Amygdala (tissue), 56 donors: ENCODE results near the gene KL.

Source experiments
- DNase-seq, 56 donors: peaks; one replicate each; lab custom pipeline; 2025; lab: John Stamatoyannopoulos, UW

Gene KL

DNA sequence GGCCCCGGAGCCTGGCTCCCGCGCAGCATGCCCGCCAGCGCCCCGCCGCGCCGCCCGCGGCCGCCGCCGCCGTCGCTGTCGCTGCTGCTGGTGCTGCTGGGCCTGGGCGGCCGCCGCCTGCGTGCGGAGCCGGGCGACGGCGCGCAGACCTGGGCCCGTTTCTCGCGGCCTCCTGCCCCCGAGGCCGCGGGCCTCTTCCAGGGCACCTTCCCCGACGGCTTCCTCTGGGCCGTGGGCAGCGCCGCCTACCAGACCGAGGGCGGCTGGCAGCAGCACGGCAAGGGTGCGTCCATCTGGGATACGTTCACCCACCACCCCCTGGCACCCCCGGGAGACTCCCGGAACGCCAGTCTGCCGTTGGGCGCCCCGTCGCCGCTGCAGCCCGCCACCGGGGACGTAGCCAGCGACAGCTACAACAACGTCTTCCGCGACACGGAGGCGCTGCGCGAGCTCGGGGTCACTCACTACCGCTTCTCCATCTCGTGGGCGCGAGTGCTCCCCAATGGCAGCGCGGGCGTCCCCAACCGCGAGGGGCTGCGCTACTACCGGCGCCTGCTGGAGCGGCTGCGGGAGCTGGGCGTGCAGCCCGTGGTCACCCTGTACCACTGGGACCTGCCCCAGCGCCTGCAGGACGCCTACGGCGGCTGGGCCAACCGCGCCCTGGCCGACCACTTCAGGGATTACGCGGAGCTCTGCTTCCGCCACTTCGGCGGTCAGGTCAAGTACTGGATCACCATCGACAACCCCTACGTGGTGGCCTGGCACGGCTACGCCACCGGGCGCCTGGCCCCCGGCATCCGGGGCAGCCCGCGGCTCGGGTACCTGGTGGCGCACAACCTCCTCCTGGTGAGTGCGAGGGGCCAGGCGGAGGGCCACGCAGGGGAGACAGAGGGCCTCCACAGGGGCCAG lies at the start of gene KL:
Gene KL, plus strand, starts transcription at position 10 of the 909 bp plus-strand sequence. Its CDS starts 18 bp downstream, at position 28.
- no peak for DNase-seq

DNA sequence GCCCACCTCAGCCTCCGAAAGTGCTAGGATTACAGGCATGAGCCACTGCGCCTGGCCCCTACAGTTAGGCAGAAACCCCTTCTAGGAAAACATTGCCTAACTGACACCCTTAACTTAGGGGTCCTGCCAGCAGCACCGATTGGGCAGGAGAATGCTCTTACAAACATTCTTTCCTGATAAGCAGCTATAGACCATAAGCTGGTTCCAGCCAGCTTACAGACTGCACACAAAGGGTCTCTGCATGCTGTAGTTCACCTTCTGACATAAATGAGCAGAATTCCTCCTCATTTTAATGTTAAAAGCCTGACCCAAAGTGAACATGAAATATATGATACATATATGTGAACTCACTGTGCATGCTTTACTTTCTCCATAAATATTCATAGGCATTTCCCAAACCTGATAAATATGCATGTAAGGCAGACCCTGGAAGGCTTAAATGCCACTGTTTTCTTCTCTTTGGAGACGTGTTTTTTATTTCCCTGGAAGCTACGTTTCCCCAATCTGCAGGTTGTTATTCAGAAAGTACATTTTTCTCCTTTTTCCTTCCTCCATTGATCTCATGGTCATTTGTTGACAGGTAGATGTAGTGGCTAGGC lies 48.5 kb upstream of the KL start:
- no peak for DNase-seq

DNA sequence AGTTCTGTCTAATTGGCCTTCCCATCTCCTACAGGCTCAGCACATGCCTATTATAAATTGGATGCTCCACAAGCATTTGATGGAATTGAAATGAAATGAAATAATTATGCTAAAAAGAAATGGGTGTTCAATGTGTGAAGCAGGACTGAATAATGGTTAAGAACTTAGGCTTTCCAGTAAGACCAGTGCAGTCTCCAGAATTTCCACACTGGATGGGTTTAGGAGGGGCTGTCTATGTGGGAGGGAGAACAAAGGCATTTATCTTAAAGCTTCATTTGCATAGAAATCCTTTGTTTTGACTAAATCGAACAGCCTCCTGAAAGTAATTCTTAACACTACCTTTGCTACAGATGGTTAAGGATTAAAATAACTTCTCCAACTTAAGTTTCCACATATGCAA lies 47.9 kb upstream of the KL start:
- no peak for DNase-seq

DNA sequence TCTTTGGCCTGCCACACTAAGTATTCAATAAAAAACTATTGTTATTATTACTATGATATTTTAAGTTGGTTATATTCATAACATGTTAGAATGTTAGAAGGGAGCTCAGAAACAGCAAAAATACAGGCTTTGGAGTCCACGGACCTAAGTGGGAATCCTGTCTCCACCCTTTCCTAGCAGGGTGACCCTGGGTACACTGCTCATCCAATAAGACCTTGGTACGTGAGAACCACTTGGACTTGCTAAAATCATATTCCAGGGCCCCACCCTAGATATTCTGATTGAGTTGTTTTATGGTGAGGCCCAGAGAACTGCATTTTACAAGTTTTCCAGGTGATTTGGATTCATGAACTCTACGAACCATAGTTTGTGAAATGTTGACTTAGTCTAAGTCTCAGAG lies 47.4 kb upstream of the KL start:
- no peak for DNase-seq

DNA sequence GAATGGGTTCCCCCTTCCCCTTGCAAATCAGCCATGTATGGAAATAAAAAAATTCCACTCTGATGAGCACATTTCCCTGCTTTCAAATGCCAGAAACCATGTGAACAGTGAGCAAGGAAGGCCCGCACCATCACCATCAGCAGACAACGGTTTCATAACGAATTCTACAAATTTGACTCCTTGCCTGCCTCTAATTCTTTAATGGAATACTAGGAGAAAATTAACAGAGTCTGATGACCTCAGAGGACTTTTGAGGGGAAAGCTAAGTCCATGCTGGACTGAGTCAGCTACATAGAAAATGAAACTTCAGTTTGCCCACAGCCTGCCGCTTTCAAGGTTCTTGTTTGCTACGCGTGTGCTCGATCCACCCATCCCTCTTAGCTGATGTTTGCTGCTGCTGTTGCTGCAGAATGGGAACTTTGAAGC lies 46.7 kb upstream of the KL start:
- peak in 1 of 56 donors; percentile 1 for DNase-seq

DNA sequence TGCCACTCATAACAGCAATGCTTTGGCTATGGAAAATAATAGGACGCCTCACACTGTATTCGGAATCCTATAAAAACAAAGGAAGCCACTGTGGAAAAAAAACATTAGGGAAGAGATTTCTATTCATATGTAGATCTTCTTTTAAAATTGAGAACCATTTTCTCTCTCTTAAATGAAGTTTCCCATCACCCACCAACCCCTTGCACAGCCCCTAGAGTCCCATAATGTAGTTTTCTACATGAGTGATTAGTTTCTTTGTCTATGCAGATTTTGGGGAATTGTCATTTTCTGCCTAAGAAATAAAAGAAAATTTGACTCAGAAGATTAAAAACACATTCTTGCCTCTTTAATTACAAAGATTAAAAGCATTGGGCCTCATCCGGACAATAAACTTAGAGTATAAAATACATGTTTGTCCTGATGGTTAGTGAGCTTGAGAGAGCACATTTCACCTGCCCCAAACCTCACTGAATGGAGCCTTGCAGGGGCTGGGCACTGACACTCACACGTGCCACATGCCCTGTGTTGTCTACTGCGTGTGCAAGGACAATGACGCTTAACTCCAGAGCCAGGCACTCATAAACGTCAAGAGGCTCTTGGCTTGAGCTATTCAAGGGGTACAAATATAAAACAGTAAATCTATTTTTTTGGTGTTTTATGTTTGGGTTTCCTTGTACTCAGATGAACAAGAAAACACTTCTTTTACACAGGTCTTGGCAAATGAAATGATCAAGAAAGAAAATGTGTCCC lies 40.0 kb upstream of the KL start:
- DNase-seq: no peak

DNA sequence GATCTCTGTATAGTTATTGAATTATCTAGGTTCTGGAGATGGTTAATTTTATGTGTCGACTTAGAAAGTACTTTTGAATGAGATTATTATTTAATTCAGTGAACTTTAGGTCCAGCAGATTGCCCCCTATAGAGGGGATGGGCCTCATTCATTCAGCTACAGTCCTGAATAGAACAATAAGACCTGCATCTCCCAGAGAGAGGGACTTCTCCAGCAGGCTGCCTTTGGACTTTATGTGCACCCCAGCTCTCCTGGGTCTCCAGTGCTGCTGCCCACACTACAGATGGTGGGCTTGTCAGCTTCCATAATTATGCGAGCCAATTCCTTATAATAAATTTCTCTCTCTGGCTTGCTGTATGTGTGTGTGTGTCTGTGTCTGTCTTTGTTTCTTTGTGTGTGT lies 39.3 kb upstream of the KL start:
- no peak for DNase-seq

DNA sequence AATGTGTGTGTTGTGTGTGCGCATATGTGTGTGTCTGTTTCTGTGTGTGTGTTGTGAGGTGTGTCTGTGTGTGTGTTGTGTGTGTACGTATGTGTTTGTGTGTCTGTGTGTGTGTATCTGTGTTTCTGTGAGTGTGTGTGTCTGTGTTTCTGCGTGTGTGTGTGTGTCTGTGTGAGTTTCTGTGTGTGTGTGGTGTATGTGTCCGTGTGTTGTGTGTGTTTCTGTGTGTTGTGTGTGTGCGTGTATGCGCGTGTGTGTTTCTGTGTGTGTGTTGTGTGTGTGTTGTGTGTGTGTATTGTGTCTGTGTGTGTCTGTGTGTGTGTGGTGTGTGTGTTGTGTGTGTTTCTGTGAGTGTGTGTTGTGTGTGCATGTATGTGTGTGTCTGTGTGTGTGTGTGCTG lies 38.9 kb upstream of the KL start:
- DNase-seq: no peak

DNA sequence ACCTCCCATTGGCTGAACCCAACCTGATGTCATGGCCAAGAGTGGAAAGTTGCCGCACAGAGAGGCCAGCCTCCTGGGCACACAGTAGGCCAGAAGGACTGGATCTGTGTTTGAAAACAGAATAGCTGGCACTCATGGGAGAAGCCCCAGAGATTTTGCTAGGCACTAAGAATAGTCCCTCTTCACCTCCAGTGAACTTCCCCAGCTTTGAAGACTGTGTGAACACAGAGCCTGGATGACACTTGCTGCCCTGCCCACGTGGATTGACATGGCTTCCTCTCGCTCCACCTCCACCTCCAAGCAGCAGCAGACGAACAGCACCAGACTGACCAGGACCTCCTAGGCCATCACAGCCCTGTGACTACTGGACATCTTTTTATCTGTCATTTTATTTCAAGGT lies 37.9 kb upstream of the KL start:
- no peak for DNase-seq

DNA sequence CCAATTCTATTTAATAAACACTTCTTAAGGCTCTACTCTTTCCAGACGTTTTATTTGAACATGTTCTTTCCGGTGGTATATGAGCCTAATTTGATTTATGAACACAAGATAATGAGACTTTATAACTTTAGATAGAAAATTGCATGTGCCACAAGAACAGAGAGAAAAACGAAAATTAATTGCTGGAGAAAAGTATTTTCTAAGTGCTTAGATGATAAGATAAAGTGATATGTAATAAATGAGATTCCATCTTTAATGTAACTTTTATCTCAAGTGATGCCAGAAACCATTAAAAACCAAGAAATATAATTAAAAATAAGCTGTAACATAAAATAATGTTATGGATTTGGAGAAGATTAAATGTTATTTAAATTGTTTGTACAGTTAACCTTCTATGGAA lies 33.2 kb upstream of the KL start:
- DNase-seq: no peak

DNA sequence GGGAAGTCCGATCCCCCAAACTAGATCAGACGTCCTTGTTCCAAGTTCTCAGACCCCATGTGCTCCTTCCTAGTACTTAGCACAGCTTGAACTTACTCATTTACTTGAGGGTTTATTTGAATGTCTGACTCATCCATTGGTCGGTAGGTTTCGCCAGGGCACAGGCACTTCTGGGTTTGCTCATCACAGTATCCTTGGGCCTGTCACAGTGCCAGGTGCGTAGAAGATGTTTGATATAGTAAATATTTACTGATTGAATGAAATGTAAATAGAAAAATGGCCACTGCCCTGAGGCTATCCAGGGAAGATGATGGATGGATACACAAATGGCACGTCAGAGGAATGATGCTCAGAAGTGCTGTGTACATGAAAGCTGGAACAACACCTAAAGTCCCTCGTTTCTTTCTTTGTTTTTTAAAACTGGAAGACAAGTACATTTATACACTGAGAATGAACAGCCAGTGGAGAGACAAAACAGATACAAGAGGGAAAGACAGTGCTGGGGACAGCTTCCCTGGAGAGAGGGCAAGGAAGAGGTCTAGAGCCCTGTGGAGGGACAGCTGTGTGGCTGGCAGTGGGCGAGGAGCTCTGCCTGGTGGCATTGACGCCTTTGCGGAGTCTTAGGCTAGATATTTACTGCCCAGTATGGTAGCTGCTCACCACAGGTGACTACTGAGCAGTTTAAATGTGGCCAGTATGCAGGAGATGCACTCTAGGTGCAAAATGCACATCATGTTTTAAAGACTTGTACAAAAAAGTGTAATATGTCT lies 31.2 kb upstream of the KL start:
- no peak for DNase-seq

DNA sequence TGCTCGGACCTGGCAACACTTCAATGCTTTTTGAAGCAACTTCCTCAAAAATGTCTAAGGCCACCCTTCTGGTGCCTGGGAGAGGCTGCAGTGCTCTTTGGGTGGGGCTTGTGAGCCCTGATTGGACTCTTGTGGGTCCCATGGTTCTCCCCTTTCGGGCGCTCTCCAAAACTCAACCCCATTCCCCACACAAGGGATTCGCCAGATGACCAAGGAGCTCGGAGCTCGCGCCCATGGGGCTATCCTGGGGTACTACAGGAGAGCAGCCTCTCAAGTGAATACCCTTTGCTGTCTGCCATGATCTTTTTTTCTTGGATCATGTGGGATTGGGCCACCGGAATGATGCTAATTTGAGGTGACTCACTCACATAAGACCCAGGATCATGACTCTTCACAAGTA lies 29.7 kb upstream of the KL start:
- no peak for DNase-seq

DNA sequence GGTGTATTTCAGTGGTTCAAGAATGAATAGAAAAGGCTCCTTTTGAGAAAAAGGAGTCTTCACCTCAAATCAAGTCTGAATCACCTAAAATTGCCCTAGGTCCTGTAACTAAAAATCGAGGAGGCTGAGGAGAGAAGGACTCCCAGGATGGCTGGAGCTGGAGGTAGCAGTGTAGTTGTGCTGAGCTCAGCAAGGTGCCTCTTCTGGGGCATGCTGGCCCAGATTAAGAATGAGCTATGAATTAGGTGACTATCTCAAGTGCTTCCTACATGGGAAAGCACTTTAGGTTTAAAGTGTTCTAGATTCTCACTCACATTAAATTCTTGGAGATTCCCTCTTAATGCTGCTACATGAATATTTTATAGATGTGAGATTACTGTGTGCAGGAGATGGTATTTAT lies 28.8 kb upstream of the KL start:
- no peak for DNase-seq

DNA sequence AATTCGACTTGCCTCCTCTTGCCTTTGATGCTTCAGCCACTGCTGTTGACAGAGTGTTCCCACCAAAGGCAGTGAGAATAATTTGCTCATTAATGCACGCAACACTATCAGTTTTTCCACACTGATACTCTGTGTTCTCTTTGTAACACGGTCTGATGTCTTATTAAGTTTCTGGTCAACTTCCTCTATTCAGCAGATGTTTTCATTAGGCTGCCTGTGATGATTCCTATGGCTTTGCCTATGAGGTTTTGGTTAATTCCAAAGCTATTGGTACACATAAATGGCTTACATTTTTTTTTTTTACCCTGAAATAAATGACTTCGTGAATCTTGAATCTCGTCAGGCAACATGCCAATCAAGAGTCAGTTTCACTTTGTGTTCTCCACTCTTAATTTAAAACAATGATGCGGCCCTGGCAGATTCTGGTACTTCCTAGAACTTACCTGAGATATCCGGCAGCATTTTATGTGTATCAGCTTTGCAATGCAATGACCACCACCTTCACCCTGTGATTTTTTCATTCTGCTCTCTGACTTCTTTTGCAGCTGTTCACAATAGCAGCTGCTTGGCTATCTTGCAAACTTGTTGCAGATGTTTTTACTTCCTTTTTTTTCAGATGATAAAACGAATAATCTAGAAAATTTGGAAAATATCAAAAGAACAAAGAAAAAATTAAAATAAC lies 27.5 kb upstream of the KL start:
- no peak for DNase-seq

DNA sequence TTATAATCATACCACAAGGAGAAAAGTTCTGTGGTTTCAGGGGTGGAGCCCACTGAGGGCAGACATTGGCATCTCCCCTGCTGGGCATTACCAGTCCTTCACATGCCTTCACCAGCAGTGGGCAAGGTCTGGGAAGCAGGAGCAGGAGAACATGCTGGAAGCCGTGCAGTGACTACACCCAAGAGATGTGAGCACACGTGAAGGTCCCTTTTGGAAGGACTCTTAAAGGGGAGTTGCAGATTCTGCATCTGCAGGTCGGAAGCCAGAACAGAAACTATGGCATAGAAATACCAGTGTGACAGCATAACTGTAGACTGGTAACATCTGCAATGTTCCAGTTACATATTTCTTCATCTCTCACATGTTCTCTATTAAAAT lies 26.9 kb upstream of the KL start:
- DNase-seq: no peak

DNA sequence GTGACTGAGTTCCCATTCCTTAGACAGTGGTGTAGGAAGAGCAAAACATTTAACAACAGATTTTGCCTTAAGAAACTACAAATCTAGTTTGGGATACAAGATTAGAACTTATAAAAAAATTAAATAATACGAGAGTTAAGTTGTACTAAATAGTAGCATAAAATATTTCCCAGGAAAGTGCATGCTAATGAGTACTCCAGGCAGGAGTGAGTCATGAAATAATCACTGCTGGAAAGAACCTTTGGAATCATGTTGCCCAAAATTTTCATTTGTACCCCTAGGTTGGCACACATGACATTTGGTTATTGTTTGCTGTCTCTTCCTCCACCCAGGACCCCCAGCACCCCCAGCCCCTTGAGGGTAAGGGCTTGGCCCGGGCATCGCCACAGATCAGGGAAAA lies 26.3 kb upstream of the KL start:
- no peak for DNase-seq

DNA sequence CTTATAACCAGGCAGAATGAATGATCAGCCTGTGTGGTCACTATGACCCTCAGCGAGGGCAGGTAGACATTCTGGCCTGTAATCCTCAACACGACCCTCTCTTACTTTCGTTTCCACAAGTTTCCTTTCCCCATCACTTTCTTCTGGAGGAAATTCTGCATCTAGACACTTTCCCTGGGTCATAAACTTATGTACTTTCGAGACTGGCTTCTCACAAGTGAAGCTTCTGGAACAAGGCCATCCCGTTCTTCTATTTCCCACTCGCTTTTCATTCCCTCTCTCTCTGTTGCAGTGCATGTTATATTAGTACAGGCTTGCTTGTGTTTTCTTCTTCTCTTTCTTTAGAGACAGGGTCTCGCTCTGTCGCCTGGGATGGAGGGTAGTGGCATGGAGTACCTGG lies 23.1 kb upstream of the KL start:
- no peak for DNase-seq

DNA sequence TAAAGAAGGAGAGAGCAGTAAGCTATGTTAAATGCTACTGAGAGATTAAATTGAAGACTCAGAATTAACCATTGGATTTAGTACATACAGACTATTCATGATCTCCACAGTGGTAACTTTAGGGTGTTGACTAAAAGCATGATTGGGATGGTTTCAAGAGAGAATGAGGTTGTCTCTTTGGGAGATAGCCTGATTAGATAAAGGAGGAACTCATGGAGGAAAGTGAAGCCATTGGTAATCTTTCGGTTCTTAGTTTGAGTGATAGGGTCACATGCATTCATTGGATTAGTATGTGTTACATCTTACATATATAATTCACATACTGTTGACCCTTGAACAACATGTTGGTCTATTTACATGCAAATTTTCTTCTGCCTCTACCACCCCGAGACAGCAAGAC lies 18.8 kb upstream of the KL start:
- DNase-seq: no peak

DNA sequence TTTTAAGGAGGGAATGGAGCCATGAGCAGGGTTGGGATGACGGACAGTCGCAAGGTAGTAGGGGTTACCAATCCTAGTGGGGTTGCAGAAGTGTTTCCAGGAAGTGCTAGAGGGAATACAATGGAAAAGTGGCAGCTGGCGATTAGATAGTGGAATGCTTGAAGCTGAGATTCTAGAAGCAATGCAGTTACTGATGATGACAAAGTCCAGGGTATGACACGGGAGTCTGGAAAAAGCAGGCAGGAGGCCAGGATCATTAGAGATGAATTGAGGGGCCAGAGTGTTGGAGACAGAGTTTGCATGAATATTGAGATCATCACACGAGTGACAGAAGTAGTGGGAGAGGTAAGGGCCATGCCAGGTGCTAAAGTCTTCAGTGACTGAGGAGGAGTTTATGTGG lies 17.3 kb upstream of the KL start:
- no peak for DNase-seq

DNA sequence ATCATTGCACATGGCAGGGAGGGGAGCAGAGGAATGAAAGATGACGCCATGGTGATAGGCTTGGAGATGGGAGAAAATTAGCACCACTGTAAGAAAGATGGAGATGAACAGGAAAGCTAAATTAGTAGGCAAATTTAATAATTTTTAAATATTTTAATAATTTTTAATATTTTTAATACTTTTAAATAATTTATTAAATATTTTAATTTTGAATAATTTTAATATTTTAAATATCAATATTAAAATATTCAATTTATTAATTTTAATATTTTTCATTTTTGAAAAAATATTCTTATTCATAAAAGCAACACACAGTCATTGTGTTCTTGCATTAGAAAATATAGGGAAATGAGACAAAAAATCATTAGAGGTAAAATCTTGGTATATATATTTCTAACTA lies 15.9 kb upstream of the KL start:
- DNase-seq: no peak
